DOHH2 (cell line): ENCODE data around the gene PCGF2.

Experiments
- CTCF ChIP-seq: fragments of 200-600 bp; sonication (generic); IDR thresholded peaks from one replicate; pipeline ENCODE4 v1.5.1; 2014; ENCODE audit warnings: antibody characterized with exemption, mild to moderate bottlenecking, low read depth, low read length; ENCODE audit not compliant: poor library complexity, severe bottlenecking
- EZH2phosphoT487 ChIP-seq: fragments of 200-600 bp; sonication (generic); IDR thresholded peaks from 2 replicates; pipeline ENCODE4 v1.6.1; 2017; ENCODE audit warnings: borderline replicate concordance, mild to moderate bottlenecking, antibody characterized with exemption, low read length, moderate library complexity, mixed read lengths

- TF ChIP-seq CTCF, result no peak
- TF ChIP-seq EZH2phosphoT487, result no peak
Observed at GRCh38 chr17:38709864-38710603, 38.1 kb downstream of the PCGF2 start.
